Measurements from ENCODE around the gene METTL24.

Gene METTL24

DNA sequence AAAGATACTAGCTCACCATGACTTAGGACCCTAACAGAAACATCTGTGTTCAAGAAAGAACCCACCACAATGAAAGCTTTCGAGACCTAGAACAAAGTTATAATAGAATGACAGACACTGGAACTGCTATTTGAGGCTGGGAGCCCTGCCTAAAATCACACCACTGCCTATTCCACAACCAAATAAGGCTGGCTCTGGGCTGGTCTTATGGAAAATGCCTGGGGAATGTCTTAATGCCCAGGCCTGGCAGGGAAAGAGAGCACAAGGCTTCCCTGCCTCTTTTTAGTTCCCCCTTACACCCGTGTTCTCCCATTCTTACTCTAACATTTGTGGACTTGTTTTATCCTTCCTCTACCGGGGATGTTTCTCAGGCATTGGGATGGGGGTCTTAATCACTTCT lies 5.6 kb upstream of the METTL24 start:
- DNase-seq (ENCODE audit: low spot score): no peak
- peak overlapping the region; percentile 55 to 88 for H3K27ac ChIP-seq
- TF ChIP-seq, protein P1, sequence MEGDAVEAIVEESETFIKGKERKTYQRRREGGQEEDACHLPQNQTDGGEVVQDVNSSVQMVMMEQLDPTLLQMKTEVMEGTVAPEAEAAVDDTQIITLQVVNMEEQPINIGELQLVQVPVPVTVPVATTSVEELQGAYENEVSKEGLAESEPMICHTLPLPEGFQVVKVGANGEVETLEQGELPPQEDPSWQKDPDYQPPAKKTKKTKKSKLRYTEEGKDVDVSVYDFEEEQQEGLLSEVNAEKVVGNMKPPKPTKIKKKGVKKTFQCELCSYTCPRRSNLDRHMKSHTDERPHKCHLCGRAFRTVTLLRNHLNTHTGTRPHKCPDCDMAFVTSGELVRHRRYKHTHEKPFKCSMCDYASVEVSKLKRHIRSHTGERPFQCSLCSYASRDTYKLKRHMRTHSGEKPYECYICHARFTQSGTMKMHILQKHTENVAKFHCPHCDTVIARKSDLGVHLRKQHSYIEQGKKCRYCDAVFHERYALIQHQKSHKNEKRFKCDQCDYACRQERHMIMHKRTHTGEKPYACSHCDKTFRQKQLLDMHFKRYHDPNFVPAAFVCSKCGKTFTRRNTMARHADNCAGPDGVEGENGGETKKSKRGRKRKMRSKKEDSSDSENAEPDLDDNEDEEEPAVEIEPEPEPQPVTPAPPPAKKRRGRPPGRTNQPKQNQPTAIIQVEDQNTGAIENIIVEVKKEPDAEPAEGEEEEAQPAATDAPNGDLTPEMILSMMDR (IDR thresholded peaks at IDR 0.05): no peak
- H3K4me3 ChIP-seq: no peak overlapping the region

DNA sequence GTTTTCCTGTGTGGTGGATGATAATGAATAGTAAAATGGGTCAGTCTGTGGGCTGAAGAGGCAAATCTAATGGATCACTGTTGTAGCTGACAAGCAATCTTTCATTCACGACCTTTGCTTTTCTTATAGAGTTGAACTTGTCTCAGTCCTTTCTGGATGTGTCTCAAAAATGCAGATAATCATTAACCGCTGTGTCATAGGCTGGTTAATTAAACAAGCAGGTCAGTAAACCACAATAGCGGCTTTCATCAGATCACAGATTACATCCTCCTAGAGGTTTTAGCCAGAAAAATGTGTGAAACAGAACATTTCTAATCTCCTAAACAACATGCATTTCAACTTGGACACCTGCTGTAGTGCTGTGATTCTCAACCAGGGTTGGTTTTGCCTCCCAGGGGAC lies 2.5 kb upstream of the METTL24 start:
- no peak for DNase-seq (ENCODE audit: low spot score)

DNA sequence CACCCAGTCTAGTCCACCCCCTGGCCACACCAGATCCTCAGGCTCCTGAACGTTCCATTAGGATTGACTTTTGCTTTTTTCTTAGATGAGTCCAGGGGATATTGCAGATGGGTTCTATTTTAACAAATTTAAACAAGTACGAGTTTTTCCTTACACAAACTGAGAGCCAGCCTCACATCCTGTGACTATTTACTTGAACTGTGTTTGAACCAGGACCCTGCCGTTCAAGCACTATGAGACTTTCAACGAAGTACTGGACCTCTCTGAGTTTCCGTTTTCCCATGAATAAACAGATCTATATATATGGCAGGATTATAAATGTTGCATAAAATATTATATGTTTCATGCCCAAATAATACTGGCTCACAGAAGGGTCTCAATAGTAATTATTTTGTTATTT lies 1.4 kb upstream of the METTL24 start:
- TF ChIP-seq, protein P1 (IDR thresholded peaks at IDR 0.05): no peak

More for the DNA sequence above, 2.5 kb upstream of the METTL24 start:
- TF ChIP-seq, protein P1 (IDR thresholded peaks at IDR 0.05): no peak
- H3K27ac ChIP-seq: no peak overlapping the region
- H3K4me3 ChIP-seq: no peak overlapping the region

DNA sequence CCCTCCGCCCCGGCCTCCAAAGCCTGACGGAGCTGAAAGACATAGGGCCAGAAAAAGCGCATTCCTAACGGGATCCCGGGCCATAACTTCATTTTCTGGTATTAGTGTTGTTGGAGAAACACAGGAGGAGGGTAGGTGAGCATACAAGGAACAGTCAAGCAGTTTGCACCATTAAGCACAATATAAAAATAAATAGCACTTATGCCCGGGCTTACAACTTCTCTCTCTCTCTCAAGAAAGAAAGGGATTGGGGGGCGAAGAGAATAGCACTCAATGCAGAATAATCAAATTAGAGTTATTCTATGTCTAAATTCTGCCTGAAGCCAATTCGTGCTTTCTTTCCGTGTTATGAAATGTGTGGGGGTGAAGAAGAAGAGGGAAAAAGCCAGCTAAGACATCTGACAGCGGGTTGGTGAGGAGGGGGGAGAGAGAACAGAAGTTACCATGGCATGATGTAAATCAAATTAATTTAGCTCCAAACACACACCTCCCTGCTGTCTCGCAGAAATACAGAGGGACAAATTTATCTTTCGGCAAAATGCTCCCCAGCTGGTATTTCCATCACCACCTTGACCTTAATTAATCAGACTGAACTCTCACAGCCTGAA lies 508 bp upstream of the METTL24 start:
- no peak for DNase-seq (ENCODE audit: low spot score)
- Histone ChIP-seq H3K27ac (peak overlapping the region; percentile 94 to 95), H3K4me3 (peak overlapping the region; percentile 90)
- TF ChIP-seq, protein P1 (IDR thresholded peaks at IDR 0.05): no peak

More for the DNA sequence above, 1.4 kb upstream of the METTL24 start:
- Histone ChIP-seq H3K4me3 (no peak overlapping the region), H3K27ac (peak overlapping the region in 1 of 2 donors; percentile 95)
- no peak for DNase-seq (ENCODE audit: low spot score)

DNA sequence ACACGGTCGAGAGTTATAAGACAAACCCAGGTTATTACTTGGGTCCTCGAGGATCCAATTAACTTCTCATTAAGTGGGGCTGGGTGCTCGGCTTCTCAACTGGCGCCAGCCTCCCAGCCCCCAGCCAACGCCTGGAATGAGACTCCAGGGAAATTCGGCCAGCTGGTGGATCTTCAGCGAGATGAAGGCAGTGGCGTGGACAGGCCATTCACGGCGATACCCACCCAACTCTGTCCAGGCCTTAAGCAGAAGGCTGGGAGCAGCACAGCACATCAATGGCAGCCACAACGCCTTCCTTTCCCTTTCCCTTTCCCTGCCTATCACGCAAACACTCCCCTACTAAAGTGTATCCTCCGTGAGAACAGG lies 868 bp downstream of the METTL24 start:
- peak overlapping the region; percentile 90 for H3K4me3 ChIP-seq
- TF ChIP-seq, protein P1 (IDR thresholded peaks at IDR 0.05): no peak
- no peak for DNase-seq (ENCODE audit: low spot score)
- peak overlapping the region; percentile 94 to 95 for H3K27ac ChIP-seq

DNA sequence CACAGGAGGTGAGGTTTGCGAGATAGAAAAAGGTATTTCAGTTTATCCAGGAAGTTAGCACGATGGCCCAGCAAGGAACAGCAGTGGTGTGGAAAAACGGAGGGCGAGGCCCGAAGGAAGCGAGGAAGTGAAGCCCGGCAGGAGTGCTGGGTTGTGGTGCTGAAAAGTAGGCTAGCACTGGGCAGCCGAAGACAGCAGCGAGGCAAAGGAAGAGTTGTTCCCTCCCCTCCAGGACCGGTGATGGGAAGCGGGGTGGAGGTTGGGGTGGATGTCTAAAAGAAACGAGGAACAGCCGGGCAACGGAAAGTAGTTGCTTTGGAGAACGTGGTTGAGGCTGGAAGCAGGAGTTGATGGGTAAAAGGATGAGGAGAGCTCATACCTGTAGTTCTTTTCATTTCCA lies 1.4 kb downstream of the METTL24 start:
- Histone ChIP-seq H3K4me3 (peak overlapping the region; percentile 90), H3K27ac (peak overlapping the region; percentile 94 to 95)
- TF ChIP-seq, protein P1 (IDR thresholded peaks at IDR 0.05): no peak
- no peak for DNase-seq (ENCODE audit: low spot score)

DNA sequence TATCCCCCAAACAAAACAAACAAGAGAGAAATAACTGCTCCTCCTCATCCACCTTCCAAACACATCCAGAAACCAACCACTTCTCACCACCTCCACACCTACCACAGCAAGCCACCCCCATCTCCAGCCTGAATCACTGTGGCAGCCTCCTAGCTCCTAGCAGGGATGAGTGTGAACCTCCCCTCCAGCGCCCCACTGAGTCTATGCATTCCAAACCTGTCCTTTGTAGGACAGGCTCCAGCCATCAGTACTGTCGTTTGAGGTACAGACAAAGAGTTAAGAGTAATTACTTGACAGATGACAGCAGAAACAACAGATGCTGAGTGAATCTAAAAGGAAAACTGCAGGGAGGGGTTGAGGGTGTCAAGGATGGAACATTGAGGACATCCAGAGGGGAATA lies 2.4 kb downstream of the METTL24 start:
- Histone ChIP-seq H3K4me3 (no peak overlapping the region), H3K27ac (peak overlapping the region in 1 of 2 donors; percentile 50)
- DNase-seq (ENCODE audit: low spot score): no peak
- TF ChIP-seq, protein P1 (IDR thresholded peaks at IDR 0.05): no peak

All from coronary artery (tissue), 2 donors.